Measurements from ENCODE around the gene AFF2.

Gene AFF2

GRCh38 chrX:148588649-148589310 lies 88.4 kb downstream of the AFF2 start:
- no peak for DNase-seq (ENCODE audit: low read depth in 2 of 2)

GRCh38 chrX:148592595-148592994 lies 92.2 kb downstream of the AFF2 start:
- DNase-seq (ENCODE audit: low read depth in 2 of 2), result no peak

GRCh38 chrX:148593146-148593545 lies 92.7 kb downstream of the AFF2 start:
- no peak for DNase-seq (ENCODE audit: low read depth in 2 of 2)

- no peak for DNase-seq (ENCODE audit: low read depth in 2 of 2)
Measured at GRCh38 chrX:148593987-148594386, 93.6 kb downstream of the AFF2 start.

GRCh38 chrX:148599404-148599803 lies 99.0 kb downstream of the AFF2 start:
- DNase-seq (ENCODE audit: low read depth in 2 of 2), result no peak

GRCh38 chrX:148600131-148600530 lies 99.7 kb downstream of the AFF2 start:
- DNase-seq (ENCODE audit: low read depth in 2 of 2), result no peak

- no peak for DNase-seq (ENCODE audit: low read depth in 2 of 2)
Measured at GRCh38 chrX:148600581-148600980, 100.2 kb downstream of the AFF2 start.

GRCh38 chrX:148601034-148601433 lies 100.6 kb downstream of the AFF2 start:
- no peak for DNase-seq (ENCODE audit: low read depth in 2 of 2)

GRCh38 chrX:148609515-148610327 lies 109.3 kb downstream of the AFF2 start:
- no peak for DNase-seq (ENCODE audit: low read depth in 2 of 2)

GRCh38 chrX:148610328-148610698 lies 109.9 kb downstream of the AFF2 start:
- no peak for DNase-seq (ENCODE audit: low read depth in 2 of 2)

- DNase-seq (ENCODE audit: low read depth in 2 of 2), result no peak
Measured at GRCh38 chrX:148611993-148612392, 111.6 kb downstream of the AFF2 start.

- no peak for DNase-seq (ENCODE audit: low read depth in 2 of 2)
Measured at GRCh38 chrX:148612431-148612830, 112.0 kb downstream of the AFF2 start.

GRCh38 chrX:148613636-148614035 lies 113.2 kb downstream of the AFF2 start:
- no peak for DNase-seq (ENCODE audit: low read depth in 2 of 2)

GRCh38 chrX:148615491-148615890 lies 115.1 kb downstream of the AFF2 start:
- no peak for DNase-seq (ENCODE audit: low read depth in 2 of 2)

GRCh38 chrX:148618470-148619445 lies 118.3 kb downstream of the AFF2 start:
- DNase-seq (ENCODE audit: low read depth in 2 of 2), result no peak

GRCh38 chrX:148620023-148620422 lies 119.6 kb downstream of the AFF2 start:
- DNase-seq (ENCODE audit: low read depth in 2 of 2), result no peak

- no peak for DNase-seq (ENCODE audit: low read depth in 2 of 2)
Measured at GRCh38 chrX:148624951-148625474, 124.6 kb downstream of the AFF2 start.

GRCh38 chrX:148628621-148629020 lies 128.2 kb downstream of the AFF2 start:
- DNase-seq (ENCODE audit: low read depth in 2 of 2), result no peak

- no peak for DNase-seq (ENCODE audit: low read depth in 2 of 2)
Measured at GRCh38 chrX:148629434-148629833, 129.0 kb downstream of the AFF2 start.

GRCh38 chrX:148632444-148632843 lies 132.0 kb downstream of the AFF2 start:
- no peak for DNase-seq (ENCODE audit: low read depth in 2 of 2)

GRCh38 chrX:148633218-148633908 lies 132.9 kb downstream of the AFF2 start:
- DNase-seq (ENCODE audit: low read depth in 2 of 2), result no peak
